EL (cell line): ENCODE data around the gene ERC2.

Experiments
- DNase-seq: peaks from one replicate; pipeline ENCODE4 v3.0.0-alpha.2; 2016

ERC2 gene

GRCh38 chr3:55596212-55596611, 872.1 kb downstream of the ERC2 start:
- DNase-seq = no peak

GRCh38 chr3:55595420-55595819, 872.8 kb downstream of the ERC2 start:
- DNase-seq = no peak

GRCh38 chr3:55592572-55592971, 875.7 kb downstream of the ERC2 start:
- DNase-seq = no peak

- DNase-seq = no peak
Observed at GRCh38 chr3:55591888-55592287, 876.4 kb downstream of the ERC2 start.

GRCh38 chr3:55588146-55588765, 880.0 kb downstream of the ERC2 start:
- no peak for DNase-seq

GRCh38 chr3:55585856-55586255, 882.4 kb downstream of the ERC2 start:
- DNase-seq = no peak

- DNase-seq = no peak
Observed at GRCh38 chr3:55584716-55585368, 883.4 kb downstream of the ERC2 start.

- DNase-seq = no peak
Observed at GRCh38 chr3:55584030-55584429, 884.2 kb downstream of the ERC2 start.

- no peak for DNase-seq
Observed at GRCh38 chr3:55583475-55583874, 884.8 kb downstream of the ERC2 start.

GRCh38 chr3:55579496-55579895, 888.8 kb downstream of the ERC2 start:
- DNase-seq = no peak

- DNase-seq = no peak
Observed at GRCh38 chr3:55576621-55577388, 891.5 kb downstream of the ERC2 start.

GRCh38 chr3:55574671-55575070, 893.6 kb downstream of the ERC2 start:
- DNase-seq = no peak

- no peak for DNase-seq
Observed at GRCh38 chr3:55572816-55573215, 895.5 kb downstream of the ERC2 start.

GRCh38 chr3:55571913-55572312, 896.4 kb downstream of the ERC2 start:
- no peak for DNase-seq

GRCh38 chr3:55571216-55571813, 897.0 kb downstream of the ERC2 start:
- DNase-seq = no peak

- no peak for DNase-seq
Observed at GRCh38 chr3:55570271-55570711, 898.0 kb downstream of the ERC2 start.

- no peak for DNase-seq
Observed at GRCh38 chr3:55569033-55569599, 899.2 kb downstream of the ERC2 start.

- DNase-seq = peak; percentile 42
Observed at GRCh38 chr3:55567615-55568014, 900.7 kb downstream of the ERC2 start.

- no peak for DNase-seq
Observed at GRCh38 chr3:55567121-55567520, 901.1 kb downstream of the ERC2 start.

GRCh38 chr3:55565521-55565920, 902.7 kb downstream of the ERC2 start:
- no peak for DNase-seq

- no peak for DNase-seq
Observed at GRCh38 chr3:55564726-55565125, 903.5 kb downstream of the ERC2 start.

GRCh38 chr3:55562700-55563099, 905.6 kb downstream of the ERC2 start:
- no peak for DNase-seq
